Stimulated activated CD8-positive, alpha-beta memory T cell treated with anti-CD3 and anti-CD28 coated beads, Interleukin-15, amount 100 ng/mL, for 1 hour (primary cell): Measurements from ENCODE around the gene SMYD3.
"Not testable (repeated sequence)": the region's sequence is repeated elsewhere in the genome, so short reads cannot be mapped to it uniquely, and the experiment has no call there.

Experiments
- DNase-seq: peaks from one replicate; pipeline ENCODE4 v3.0.0-alpha.2; 2020; ENCODE audit warnings: low read depth

SMYD3 gene

GRCh38 chr1:245715291-245715701 is 791.8 kb downstream of the SMYD3 start:
- DNase-seq, result no peak

GRCh38 chr1:245714027-245714426 is 793.1 kb downstream of the SMYD3 start:
- not testable (repeated sequence) for DNase-seq

- no peak for DNase-seq
Observed at GRCh38 chr1:245710961-245711903, 795.8 kb downstream of the SMYD3 start.

- DNase-seq, result no peak
Observed at GRCh38 chr1:245707941-245708340, 799.1 kb downstream of the SMYD3 start.

GRCh38 chr1:245704765-245705164 is 802.3 kb downstream of the SMYD3 start:
- no peak for DNase-seq

GRCh38 chr1:245704341-245704740 is 802.7 kb downstream of the SMYD3 start:
- no peak for DNase-seq

GRCh38 chr1:245702346-245702745 is 804.7 kb downstream of the SMYD3 start:
- no peak for DNase-seq

GRCh38 chr1:245701631-245702030 is 805.4 kb downstream of the SMYD3 start:
- no peak for DNase-seq

GRCh38 chr1:245700631-245701030 is 806.4 kb downstream of the SMYD3 start:
- DNase-seq, result no peak
